NCI-H128 (cell line): ENCODE results near the gene CHI3L1.

Experiments
- DNase-seq: peaks from one replicate; lab custom pipeline; 2025; ENCODE audit not compliant: unreplicated experiment; lab: John Stamatoyannopoulos, UW

The CHI3L1 gene

GRCh38 chr1:203206129-203206687 lies 19.7 kb upstream of the CHI3L1 start:
- DNase-seq = no peak

- DNase-seq = no peak
These were observed 18.3 kb upstream of the CHI3L1 start for GRCh38 chr1:203204756-203205155.

- DNase-seq = no peak
These were observed 16.1 kb upstream of the CHI3L1 start for GRCh38 chr1:203202431-203203245.

- DNase-seq = no peak
These were observed 15.2 kb upstream of the CHI3L1 start for GRCh38 chr1:203201516-203202205.

- no peak for DNase-seq
These were observed 14.4 kb upstream of the CHI3L1 start for GRCh38 chr1:203200916-203201315.

GRCh38 chr1:203199816-203200571 lies 13.5 kb upstream of the CHI3L1 start:
- no peak for DNase-seq

GRCh38 chr1:203199481-203199815 lies 12.9 kb upstream of the CHI3L1 start:
- DNase-seq = no peak

- no peak for DNase-seq
These were observed 12.5 kb upstream of the CHI3L1 start for GRCh38 chr1:203199002-203199401.

GRCh38 chr1:203197625-203198024 lies 11.1 kb upstream of the CHI3L1 start:
- DNase-seq = no peak

- DNase-seq = no peak
These were observed 9.9 kb upstream of the CHI3L1 start for GRCh38 chr1:203196371-203196770.

GRCh38 chr1:203190949-203191348 lies 4.4 kb upstream of the CHI3L1 start:
- DNase-seq = no peak

- no peak for DNase-seq
These were observed 3.4 kb upstream of the CHI3L1 start for GRCh38 chr1:203189951-203190352.

GRCh38 chr1:203188686-203189232 lies 2.3 kb upstream of the CHI3L1 start:
- no peak for DNase-seq

- DNase-seq = no peak
These were observed 1.3 kb upstream of the CHI3L1 start for GRCh38 chr1:203187689-203188264.

- no peak for DNase-seq
These were observed 791 bp upstream of the CHI3L1 start for GRCh38 chr1:203187304-203187685.

- DNase-seq = no peak
These were observed 436 bp downstream of the CHI3L1 start for GRCh38 chr1:203186091-203186445.

- no peak for DNase-seq
These were observed 919 bp downstream of the CHI3L1 start for GRCh38 chr1:203185585-203185984.

GRCh38 chr1:203185061-203185461 lies 1.4 kb downstream of the CHI3L1 start:
- no peak for DNase-seq

GRCh38 chr1:203184467-203184866 lies 2.0 kb downstream of the CHI3L1 start:
- no peak for DNase-seq

GRCh38 chr1:203183828-203184227 lies 2.7 kb downstream of the CHI3L1 start:
- DNase-seq = no peak

GRCh38 chr1:203182387-203182953 lies 4.0 kb downstream of the CHI3L1 start:
- DNase-seq = no peak
